HepG2 (cell line): Measurements from ENCODE around the gene GDPD5. TPM values are rescaled to one million over a fixed set of nuclear protein-coding genes. Genes with fewer than 3 reads are reported as not detected.

ENCODE experiments used
- ATAC-seq: fragments of 200-7000 bp; cut with Tn5 transposase; 3 replicates; pipeline ENCODE4 v1.9.1; 2020; ENCODE audit warnings: mild to moderate bottlenecking, moderate library complexity
- BruUV-seq: library from RNA; stranded (reverse); fragments of 400-500 nt; replicated peaks from 2 replicates; lab custom pipeline; 2021; lab: Mats Ljungman, UMichigan
- CTCF ChIA-PET: fragments of 300-600 bp; formaldehyde crosslinking; extraction: SDS; loops from one replicate; lab custom pipeline; 2021; ENCODE audit warnings: low total read pairs, inconsistent platforms, low intra/inter-chr PET ratio; lab: Yijun Ruan, JAX
- POLR2A ChIA-PET: fragments of 350-600 bp; sonication (Branson Sonifier 250); formaldehyde crosslinking; loops from one replicate; lab custom pipeline; 2020; ENCODE audit warnings: antibody characterized with exemption, inconsistent platforms; lab: Yijun Ruan, JAX
- DNase-seq: peaks from one replicate; pipeline ENCODE4 v3.0.0-alpha.2; 2015; ENCODE audit warnings: low spot score
- FAIRE-seq: peaks from 3 replicates; lab custom pipeline; 2011; peaks lifted over from hg19 to GRCh38; lab: Jason Lieb, UNC
- H2AFZ ChIP-seq: one replicate; pipeline ENCODE4 v1.6.1; 2011; ENCODE audit warnings: low read length, inconsistent platforms
- H3K27ac ChIP-seq: fragments of 300-600 bp; 3 replicates; pipeline ENCODE4 v1.8.0; 2011; ENCODE audit warnings: mixed run types, mild to moderate bottlenecking, mixed read lengths, low read length, inconsistent platforms; ENCODE audit not compliant: insufficient read depth; ENCODE audit errors: extremely low read length
- H3K27me3 ChIP-seq, 2 experiments: fragments of 200-600 bp in 1 of 2; 2 replicates in 1 of 2; 3 replicates in 1 of 2; pipeline versions ENCODE4 v1.6.0 to v1.8.0; 2011; ENCODE audit warnings: low read length in 2 of 2, mild to moderate bottlenecking in 2 of 2, moderate library complexity in 2 of 2, inconsistent platforms in 1 of 2; ENCODE audit not compliant: insufficient read depth in 2 of 2, control insufficient read depth in 1 of 2
- H3K36me3 ChIP-seq, 2 experiments: fragments of 200-600 bp in 1 of 2; replicated peaks in 1 of 2; 2 replicates in 1 of 2; 3 replicates in 1 of 2; pipeline versions ENCODE4 v1.5.1 to v1.8.0; 2011; ENCODE audit warnings: low read length in 2 of 2, inconsistent platforms in 1 of 2; ENCODE audit not compliant: insufficient read depth in 2 of 2, control insufficient read depth in 1 of 2
- H3K4me1 ChIP-seq: 2 replicates; pipeline ENCODE4 v1.5.1; 2012; ENCODE audit warnings: low read length, inconsistent platforms; ENCODE audit not compliant: insufficient read depth
- H3K4me2 ChIP-seq: 2 replicates; pipeline ENCODE4 v1.6.0; 2011; ENCODE audit warnings: low read depth, low read length, inconsistent platforms
- H3K4me3 ChIP-seq, 3 experiments: fragments of 200-600 bp in 1 of 3; sonication (generic), shearing (Covaris generic) in 1 of 3; replicated peaks in 1 of 3; 2 replicates each; pipeline ENCODE4 v1.5.1; 2011 to 2016; ENCODE audit warnings: low read length in 3 of 3, inconsistent platforms in 2 of 3, low read depth in 2 of 3, mild to moderate bottlenecking in 2 of 3, control low read depth in 1 of 3, mixed read lengths in 1 of 3; ENCODE audit not compliant: insufficient read depth in 1 of 3
- H3K79me2 ChIP-seq: one replicate; pipeline ENCODE4 v1.6.1; 2011; ENCODE audit warnings: low read length, inconsistent platforms; ENCODE audit not compliant: insufficient read depth
- H3K9ac ChIP-seq: 2 replicates; pipeline ENCODE4 v1.6.0; 2011; ENCODE audit warnings: mild to moderate bottlenecking, low read depth, low read length, inconsistent platforms; ENCODE audit not compliant: insufficient read depth
- H3K9me3 ChIP-seq: 2 replicates; pipeline ENCODE4 v1.5.1; 2012; ENCODE audit warnings: mild to moderate bottlenecking, low read length
- H4K20me1 ChIP-seq: 2 replicates; pipeline ENCODE4 v1.6.0; 2011; ENCODE audit warnings: inconsistent platforms, mild to moderate bottlenecking, low read length, moderate library complexity; ENCODE audit not compliant: insufficient read depth
- ATF7 ChIP-seq, 2 experiments: fragments of 450-650 bp in 1 of 2; sonication (generic) in 1 of 2; formaldehyde crosslinking in 1 of 2; IDR thresholded peaks; 2 replicates each; pipeline versions ENCODE4 v1.4.0 to v1.6.1; 2016 to 2020; ENCODE audit warnings: antibody characterized with exemption in 1 of 2, mild to moderate bottlenecking in 1 of 2, missing genetic modification reagents in 1 of 2
- GLI4 ChIP-seq: sonication (generic); formaldehyde crosslinking; IDR thresholded peaks from 2 replicates; pipeline ENCODE4 v1.5.1; 2020; ENCODE audit warnings: missing genetic modification reagents, mild to moderate bottlenecking, moderate library complexity, borderline replicate concordance
- NKX3-1 ChIP-seq: sonication (generic); formaldehyde crosslinking; IDR thresholded peaks from 2 replicates; pipeline ENCODE4 v1.5.0; 2020; ENCODE audit warnings: missing genetic modification reagents
- SAFB2 ChIP-seq: sonication (generic); formaldehyde crosslinking; IDR thresholded peaks from 2 replicates; pipeline ENCODE4 v1.5.1; 2020; ENCODE audit warnings: missing genetic modification reagents, low read depth, mild to moderate bottlenecking, borderline replicate concordance
- ZNF121 ChIP-seq: sonication (generic); formaldehyde crosslinking; IDR thresholded peaks from 2 replicates; pipeline ENCODE4 v1.5.0; 2020; ENCODE audit warnings: mild to moderate bottlenecking, missing genetic modification reagents
- ZNF30 ChIP-seq: sonication (generic); formaldehyde crosslinking; IDR thresholded peaks from 2 replicates; pipeline ENCODE4 v1.5.0; 2020; ENCODE audit warnings: mild to moderate bottlenecking, missing genetic modification reagents
- ZNF343 ChIP-seq: sonication (generic); formaldehyde crosslinking; IDR thresholded peaks from 2 replicates; pipeline ENCODE4 v1.4.0; 2020; ENCODE audit warnings: mild to moderate bottlenecking, missing genetic modification reagents
- WGBS: methylation state at CpG from one replicate; pipeline ENCODE4 v1.1.6; 2017; ENCODE audit warnings: low lambda C conversion rate; 5-methylcytosine and 5-hydroxymethylcytosine counted together
- in situ Hi-C: cut with HindIII; loops from 2 replicates; pipeline ENCODE4 v1.10.0; 2017; ENCODE audit warnings: low pct_unique_long_range_greater_than_20kb; ENCODE audit not compliant: extremely low pct_ligation_motif_present
- intact Hi-C: fragments of 100-400 bp; cut with micrococcal nuclease; formaldehyde crosslinking; loops from one replicate; pipeline ENCODE4 v1.10.0; 2022; ENCODE audit not compliant: unreplicated experiment
- polyA plus RNA-seq, 8 experiments: library from polyadenylated mRNA; depleted of rRNA in 3 of 8; stranded (reverse) in 7 of 8; unstranded in 1 of 8; fragments of >200 nt; fragmentation: Illumina TruSeq in 4 of 8; extraction: Trizol in 4 of 8; gene quantifications; 2 replicates each; pipeline versions ENCODE4 v1.2.1 to v1.2.3, GENCODE V29; 2011 to 2016; ENCODE audit warnings: low read depth in 4 of 8, missing spikeins in 1 of 8, mixed read lengths in 1 of 8; ENCODE audit not compliant: insufficient read depth in 1 of 8
- total RNA-seq, 5 experiments: library from RNA; depleted of rRNA; stranded (reverse); fragments of >200 nt; fragmentation: Illumina TruSeq; extraction: Trizol; gene quantifications; 2 replicates each; pipeline ENCODE4 v1.2.3, GENCODE V29; 2016; ENCODE audit warnings: low read depth in 1 of 5
- TF ChIP-seq, protein P1 (sequence below): sonication (generic); formaldehyde crosslinking; IDR thresholded peaks from 2 replicates; pipeline ENCODE4 v1.4.0; 2020; ENCODE audit warnings: missing genetic modification reagents

GDPD5 gene
- total and polyA plus RNA-seq, 2 of the 13 experiments (the other 11 are each of a cell fraction or from before 2014, with no cell fraction given), result 55.0 to 67.5 TPM

DNA sequence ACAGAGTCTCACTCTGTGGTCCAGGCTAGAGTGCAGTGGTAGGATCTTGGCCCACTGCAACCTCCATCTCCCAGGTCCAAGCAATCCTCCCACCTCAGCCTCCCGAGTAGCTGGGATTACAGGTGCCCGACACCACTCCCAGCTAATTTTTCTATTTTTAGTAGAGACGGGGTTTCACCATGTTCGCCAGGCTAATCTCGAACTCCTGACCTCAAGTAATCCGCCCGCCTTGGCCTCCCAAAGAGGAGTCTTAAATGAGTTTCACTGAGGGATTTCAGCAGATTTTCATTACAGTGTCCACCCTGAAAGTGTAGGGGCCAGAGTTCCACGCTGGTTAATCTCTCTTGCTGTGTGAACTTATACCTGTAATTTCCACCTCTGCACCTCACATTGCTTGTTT lies 126.8 kb downstream of the GDPD5 start (continued):
- no peak for TF ChIP-seq ZNF30 (CRISPR knock-in tag)
- no peak for TF ChIP-seq ZNF343 (CRISPR knock-in tag)
- no peak for TF ChIP-seq SAFB2 (CRISPR knock-in tag)
- no peak for TF ChIP-seq NKX3-1 (CRISPR knock-in tag)
- TF ChIP-seq, protein P1, sequence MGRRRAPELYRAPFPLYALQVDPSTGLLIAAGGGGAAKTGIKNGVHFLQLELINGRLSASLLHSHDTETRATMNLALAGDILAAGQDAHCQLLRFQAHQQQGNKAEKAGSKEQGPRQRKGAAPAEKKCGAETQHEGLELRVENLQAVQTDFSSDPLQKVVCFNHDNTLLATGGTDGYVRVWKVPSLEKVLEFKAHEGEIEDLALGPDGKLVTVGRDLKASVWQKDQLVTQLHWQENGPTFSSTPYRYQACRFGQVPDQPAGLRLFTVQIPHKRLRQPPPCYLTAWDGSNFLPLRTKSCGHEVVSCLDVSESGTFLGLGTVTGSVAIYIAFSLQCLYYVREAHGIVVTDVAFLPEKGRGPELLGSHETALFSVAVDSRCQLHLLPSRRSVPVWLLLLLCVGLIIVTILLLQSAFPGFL (CRISPR knock-in tag), result no peak

DNA sequence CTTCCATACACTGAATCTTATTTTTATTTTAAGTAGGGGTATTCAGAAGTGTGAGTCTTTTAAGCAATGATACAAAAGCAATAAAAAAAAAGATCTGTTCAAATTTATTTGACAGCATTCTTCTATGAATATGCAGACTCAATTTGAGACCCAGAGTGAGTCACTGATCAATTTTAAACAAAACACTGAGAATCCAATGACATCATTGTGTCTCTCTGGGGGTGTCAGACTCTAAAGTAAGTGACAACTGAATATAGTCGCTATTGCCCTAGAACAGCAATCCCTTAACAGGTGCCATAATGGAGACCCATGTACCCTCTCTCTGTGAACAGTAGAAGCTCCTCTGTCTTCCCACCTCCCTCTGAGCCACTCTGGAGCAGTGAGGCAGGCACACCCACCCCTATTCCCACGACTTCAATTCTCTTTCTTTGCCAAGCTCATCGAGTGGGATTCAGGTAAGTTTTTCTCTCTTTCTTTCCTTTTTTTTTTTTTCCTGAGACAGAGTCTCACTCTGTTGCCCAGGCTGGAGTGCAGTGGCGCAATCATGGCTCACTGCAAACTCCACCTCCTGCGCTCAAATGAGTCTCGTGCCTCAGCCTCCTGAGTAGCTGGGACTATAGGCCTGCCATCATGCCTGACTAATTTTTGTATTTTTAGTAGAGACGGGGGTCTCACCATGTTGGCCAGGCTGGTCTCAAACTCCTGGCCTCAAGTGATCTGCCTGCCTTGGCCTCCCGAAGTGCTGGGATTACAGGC lies 131.5 kb downstream of the GDPD5 start:
- H3K9me3 ChIP-seq, result no peaks in the 10 kb centered on the region
- intact Hi-C loops, result no loop called here
- H4K20me1 ChIP-seq, result no peaks in the 10 kb centered on the region
- H3K4me3 ChIP-seq, result no peak overlapping the region
- ChIA-PET CTCF (no interaction called here), POLR2A (no interaction called here)
- no peaks in the 10 kb centered on the region for H3K79me2 ChIP-seq
- no TSS peak for BruUV-seq
- no peak overlapping the region for H3K27ac ChIP-seq
- no peak for ATAC-seq
- no peak for DNase-seq
- peaks cover 0 to 5% of the 10 kb centered on the region in 2 experiments; a peak in 4 of 5 replicates for H3K27me3 ChIP-seq
- in situ Hi-C loops, result no loop called here
- peaks cover 11% of the 10 kb centered on the region for H3K4me1 ChIP-seq
- 24% methylated on average over 8 of the region's 8 CpGs for WGBS
- peak; percentile 89 for TF ChIP-seq ZNF121 (CRISPR knock-in tag)
- TF ChIP-seq ATF7 (IDR thresholded peaks at IDR 0.05), result peak; percentile 35; the same call in 1 of the 2 replicates
- no peak for TF ChIP-seq ATF7 (CRISPR knock-in tag; IDR thresholded peaks at IDR 0.05)
- TF ChIP-seq GLI4 (CRISPR knock-in tag), result no peak
- H2AFZ ChIP-seq, result no peak overlapping the region
- no peak overlapping the region for H3K4me2 ChIP-seq
- H3K9ac ChIP-seq, result no peak overlapping the region
- H3K36me3 ChIP-seq, result no peaks in the 10 kb centered on the region
- FAIRE-seq, result no peak
